DND-41 (cell line): ENCODE results near the gene IST1.

Source experiments
- EZH2 ChIP-seq: IDR thresholded peaks from 3 replicates; pipeline ENCODE4 v1.6.1; 2012; ENCODE audit warnings: borderline replicate concordance, low read depth, mild to moderate bottlenecking, moderate library complexity, low read length, inconsistent platforms; ENCODE audit not compliant: severe bottlenecking
- TF ChIP-seq, protein P1 (sequence below): IDR thresholded peaks from 2 replicates; pipeline ENCODE4 v1.5.1; 2012; ENCODE audit warnings: borderline replicate concordance, low read length, moderate library complexity, mild to moderate bottlenecking; ENCODE audit not compliant: poor library complexity, severe bottlenecking; ENCODE audit errors: extremely low read depth

DNA sequence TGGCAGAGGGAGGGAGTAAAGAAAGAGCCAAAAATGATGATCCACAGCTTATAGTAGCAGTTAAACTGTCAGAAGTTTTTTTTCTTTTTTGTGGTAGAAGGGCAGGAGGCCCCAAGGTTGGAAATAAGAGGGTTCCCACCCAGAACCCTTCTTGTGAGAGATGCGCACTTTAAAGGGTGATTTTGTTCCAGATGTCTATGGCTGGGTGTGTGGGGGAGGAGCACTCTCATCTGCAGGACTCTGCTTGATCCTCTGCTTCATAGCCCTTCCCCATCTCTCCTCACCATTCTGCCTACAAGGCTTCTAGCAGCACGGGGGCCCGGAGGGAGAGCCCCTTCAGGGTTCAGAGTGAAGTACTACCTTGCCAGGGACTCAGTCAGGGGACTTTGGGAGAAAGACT, 43.2 kb upstream of the IST1 start:
- TF ChIP-seq, protein P1, sequence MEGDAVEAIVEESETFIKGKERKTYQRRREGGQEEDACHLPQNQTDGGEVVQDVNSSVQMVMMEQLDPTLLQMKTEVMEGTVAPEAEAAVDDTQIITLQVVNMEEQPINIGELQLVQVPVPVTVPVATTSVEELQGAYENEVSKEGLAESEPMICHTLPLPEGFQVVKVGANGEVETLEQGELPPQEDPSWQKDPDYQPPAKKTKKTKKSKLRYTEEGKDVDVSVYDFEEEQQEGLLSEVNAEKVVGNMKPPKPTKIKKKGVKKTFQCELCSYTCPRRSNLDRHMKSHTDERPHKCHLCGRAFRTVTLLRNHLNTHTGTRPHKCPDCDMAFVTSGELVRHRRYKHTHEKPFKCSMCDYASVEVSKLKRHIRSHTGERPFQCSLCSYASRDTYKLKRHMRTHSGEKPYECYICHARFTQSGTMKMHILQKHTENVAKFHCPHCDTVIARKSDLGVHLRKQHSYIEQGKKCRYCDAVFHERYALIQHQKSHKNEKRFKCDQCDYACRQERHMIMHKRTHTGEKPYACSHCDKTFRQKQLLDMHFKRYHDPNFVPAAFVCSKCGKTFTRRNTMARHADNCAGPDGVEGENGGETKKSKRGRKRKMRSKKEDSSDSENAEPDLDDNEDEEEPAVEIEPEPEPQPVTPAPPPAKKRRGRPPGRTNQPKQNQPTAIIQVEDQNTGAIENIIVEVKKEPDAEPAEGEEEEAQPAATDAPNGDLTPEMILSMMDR: no peak
- no peak for TF ChIP-seq EZH2
